ENCODE data around the gene KIF13A.
"Not testable (repeated sequence)": the region's sequence is repeated elsewhere in the genome, so short reads cannot be mapped to it uniquely, and the experiment has no call there.

KIF13A gene

DNA sequence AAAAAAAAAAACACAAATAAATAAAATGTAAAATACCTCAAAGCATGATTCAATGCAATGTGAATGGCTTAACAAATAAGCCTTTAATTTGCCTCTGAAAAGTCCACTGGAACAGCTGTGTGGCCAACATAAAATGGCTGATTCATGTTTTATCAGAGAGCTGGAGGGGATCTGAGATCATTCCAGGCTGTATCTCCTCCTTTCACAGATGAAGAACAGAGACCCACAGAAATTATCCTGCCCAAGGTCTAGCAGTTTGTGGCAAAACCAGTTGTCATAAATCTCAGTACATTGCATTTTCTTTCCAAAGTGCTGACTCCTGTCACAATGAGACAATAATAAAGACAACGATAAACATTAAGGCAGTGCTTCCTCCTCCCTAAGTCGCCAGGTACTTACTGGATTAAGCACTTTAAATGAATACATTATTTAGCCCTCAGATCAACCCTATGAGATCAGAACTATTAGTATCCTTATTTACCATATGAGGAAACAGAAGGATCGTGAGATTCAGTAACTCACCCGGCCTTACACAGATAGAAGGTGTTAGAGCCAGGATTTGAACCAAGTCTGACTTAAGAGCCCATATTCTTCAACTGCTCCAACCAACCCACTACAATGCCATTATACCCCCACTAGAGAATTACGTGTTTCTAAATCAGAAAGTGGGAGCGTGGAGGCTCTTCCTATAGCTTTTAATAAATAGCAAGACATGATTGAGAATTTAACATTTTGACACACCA, 118.3 kb downstream of the KIF13A start:
- DNase-seq: no peak

DNA sequence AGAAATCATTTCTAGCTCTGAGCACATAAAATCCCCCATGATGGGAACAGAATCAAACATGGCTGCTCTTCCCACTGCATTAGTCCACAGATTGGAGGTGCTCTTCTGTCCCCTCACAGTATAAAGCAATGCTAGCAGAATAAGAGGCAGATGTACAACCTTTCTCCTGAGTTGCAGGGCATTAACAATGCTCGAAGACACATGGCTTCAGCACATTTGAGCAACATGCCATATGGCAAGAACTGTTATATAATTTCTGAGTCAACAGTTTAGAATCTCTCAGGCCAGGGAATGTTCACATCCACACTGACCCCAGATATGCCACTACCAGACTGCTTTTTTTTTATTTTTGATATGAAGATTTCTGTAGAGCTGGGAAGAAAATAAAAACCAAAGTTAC, 119.6 kb downstream of the KIF13A start:
- no peak for DNase-seq

DNA sequence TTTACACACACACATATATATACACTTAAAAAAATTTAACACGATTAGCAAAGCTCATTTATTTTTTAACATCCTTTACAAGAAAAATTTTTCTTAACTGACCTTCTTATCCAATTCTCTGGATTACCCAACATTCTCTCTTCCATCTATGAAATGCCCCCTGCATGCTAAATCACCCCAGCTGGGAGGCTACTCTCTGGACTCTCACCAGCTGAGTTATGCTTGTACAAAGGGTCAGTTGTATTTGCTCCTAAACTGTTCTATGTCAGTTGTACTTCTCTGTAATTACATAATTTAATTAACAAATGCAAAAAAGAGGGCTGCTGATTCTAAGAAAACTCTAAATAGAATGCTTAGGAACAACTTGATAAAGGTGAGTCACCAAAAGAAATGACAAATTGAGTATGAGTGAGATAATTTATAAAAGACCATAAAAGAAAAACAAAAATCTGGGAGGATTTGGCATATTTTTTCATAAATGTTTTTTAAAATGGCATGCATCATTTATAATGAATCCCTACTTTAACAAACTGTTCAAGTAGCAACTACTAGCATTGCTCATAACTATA, 120.5 kb downstream of the KIF13A start:
- no peak for DNase-seq

DNA sequence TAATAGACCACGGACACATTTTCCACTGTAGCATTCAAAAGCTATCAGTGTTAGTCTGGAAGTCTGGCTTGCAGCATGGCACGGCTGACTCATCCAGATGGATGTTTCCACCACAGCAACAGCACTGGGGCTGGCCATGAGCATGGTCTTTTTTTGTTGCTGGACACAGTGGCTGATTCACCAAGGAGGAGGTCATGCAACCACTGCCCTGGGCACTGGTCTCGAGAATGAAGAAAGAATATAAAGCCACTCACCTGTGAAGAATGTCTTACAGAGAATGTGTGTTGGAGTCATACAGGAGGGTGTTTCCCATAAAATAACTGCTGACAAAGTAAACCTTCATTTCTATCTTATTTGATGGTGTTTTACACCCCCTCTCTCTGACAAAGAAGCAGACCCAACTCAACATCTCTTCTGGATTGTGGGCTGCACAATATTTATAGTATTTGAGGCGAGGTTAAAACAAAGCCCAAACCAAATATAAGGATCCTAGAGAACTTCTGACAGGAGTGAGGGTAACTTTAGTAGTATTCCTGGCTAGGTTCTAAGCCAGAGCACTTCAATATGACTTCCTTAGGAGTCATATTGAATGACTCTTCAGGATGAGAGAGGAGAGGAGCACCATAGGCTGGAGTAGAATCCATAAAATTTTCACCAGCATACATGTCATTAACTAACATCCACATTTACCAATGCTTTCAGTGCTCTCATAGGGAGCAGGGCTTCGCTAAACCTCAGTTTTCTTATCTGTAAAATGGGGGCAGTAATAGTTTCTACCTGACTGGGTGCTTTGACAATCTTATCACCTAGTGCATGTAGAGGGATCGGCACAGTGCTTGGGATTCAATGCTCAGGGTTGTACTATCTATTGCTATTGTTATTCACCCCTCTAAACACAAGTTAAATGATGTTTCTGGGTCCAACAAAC, 121.4 kb downstream of the KIF13A start:
- DNase-seq: no peak

DNA sequence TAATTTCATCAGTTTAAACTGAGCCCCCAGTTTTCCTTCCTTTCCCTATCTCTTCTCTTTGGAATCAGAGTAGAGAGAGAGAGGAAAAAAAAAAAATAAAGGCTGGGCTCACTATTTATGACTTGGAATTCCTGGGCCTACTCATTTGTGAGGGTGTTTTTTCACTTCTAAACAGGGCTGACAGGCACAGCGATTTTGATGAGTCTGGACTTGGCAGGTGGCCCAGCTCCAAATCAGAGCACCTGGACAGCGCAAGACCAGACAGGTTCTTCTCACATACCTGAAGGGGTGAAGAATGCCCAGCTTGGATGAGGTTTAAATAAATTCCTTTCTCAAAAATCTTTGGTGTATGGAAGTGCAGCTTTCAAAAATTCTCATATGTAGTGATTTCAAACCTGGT, 122.2 kb downstream of the KIF13A start:
- DNase-seq: no peak

DNA sequence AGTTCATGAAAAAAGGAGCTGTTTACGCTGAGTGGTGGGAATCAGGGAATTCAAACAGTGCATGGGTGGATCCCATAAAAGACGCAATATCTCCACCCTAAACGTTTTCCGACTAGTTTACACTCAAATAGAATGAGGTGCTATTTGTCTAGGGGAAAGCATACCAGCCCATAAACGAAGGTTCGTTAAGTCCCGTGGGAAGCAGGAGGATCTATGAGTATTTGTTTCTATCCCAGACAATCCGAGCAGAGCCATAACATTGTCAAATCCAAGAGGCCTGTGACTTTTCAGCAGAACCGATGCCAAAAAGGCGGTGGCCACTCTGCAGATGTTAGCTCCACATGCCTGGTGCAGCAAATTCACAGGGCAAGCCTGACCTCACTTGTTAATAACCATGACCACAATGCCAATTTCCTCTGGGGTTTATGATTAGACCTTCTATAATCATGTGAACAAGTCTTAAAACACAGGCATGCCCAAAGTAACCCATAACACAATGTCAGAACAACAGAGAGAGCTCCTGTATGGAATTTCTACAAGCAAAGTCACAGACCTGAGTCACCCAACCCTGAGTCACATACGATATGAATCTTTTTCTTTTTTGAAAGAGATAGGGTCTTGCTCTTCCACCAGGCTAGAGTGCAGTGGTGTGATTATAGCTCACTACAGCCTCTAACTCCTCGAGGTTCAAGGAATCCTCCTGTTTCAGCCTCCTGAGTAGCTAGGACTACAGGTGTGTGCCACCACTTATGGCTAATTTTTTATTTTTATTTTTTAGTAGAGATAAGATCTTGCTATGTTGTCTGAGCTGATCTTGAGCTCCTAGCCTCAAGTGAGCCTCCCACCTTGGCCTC, 123.3 kb downstream of the KIF13A start:
- no peak for DNase-seq

DNA sequence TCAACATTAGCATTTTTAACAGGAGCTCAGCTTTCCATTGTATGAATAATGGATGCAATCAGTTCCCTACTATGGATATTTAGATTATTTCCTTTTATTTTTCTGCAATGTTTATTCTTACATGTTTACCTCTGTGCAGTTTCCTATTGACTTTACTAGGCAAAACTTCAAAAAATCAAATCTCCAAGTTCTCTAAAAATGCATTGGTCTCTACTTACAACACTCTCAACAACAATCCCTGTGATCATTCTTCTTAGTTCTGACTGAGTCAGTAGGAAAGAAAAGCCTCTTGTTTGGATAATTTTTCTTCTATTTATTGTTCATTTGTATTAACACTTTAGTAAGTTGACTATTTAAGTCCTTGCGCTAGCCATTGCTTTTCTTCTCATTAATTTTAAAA, 126.1 kb downstream of the KIF13A start:
- no peak for DNase-seq

DNA sequence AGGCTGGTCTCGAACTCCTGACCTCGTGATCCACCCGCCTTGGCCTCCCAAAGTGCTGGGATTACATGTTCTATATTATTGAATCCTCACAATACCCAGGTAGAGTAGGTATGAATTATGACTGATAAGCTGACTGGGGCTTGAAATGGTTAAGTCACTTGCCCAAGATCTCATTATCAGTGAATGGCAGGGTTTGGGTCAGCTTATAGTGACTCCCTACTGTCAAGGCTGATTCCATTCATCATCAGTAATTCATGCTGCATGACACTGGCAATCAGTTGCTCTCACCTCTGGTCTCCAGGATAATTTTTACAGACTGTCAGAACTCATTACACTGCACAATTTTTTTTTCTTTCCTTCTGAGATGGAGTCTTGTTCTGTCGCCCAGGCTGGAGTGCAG, 127.6 kb downstream of the KIF13A start:
- no peak for DNase-seq

DNA sequence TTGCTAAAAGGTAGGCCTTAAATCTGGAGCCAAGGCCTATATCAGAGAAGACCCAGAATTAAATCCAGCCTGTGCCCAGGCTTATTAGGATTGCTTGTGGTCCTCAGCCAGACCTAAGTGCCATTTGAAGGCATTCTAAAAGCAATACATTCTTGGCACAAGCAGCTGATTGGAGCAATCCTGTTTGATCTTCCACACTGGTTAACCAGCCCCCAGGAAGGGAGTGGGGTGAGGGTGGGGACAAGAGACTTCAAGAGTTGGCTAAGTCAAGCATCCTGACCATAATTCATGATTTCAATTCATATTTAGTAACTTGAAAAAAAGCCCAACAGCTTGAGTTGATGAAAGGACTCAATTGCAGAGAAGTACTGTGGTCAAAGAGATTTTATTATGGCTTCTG, 128.9 kb downstream of the KIF13A start:
- DNase-seq: no peak

DNA sequence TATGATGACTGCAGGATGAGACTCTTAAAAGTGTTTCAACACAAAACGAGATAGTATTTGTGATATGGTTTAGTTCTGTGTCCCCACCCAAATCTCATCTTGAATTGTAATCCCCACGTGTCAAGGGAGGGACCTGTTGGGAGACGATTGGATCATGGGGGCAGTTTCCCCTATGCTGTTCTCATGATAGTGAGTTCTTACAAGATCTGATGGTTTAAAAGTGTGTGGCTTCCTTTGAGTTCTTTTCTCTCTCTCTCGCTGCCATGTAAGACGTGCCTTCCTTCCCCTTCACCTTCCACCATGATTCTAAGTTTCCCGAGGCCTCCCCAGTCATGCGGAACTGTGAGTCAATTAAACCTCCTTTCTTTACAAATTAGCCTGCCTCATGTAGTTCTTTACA, 130.2 kb downstream of the KIF13A start:
- DNase-seq: not testable (repeated sequence)

DNA sequence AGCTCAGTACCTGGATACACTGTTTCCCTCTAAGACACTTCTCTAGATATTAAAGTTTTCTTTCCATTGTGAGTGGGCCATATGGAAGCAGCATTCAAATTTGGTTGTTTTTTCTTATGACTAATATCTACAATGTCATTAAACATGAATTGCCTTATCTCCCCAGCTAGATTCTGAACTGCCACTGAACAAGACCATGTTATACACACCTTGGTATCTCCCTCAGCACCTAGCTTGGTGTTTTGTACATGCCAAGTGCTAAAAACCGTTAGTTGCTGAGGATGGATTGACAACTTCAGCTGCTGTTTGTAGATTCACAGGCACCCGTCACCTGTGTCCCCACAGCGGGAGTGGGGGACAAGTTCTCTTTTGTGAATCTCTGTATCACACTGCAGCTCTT, 131.1 kb downstream of the KIF13A start:
- no peak for DNase-seq

DNA sequence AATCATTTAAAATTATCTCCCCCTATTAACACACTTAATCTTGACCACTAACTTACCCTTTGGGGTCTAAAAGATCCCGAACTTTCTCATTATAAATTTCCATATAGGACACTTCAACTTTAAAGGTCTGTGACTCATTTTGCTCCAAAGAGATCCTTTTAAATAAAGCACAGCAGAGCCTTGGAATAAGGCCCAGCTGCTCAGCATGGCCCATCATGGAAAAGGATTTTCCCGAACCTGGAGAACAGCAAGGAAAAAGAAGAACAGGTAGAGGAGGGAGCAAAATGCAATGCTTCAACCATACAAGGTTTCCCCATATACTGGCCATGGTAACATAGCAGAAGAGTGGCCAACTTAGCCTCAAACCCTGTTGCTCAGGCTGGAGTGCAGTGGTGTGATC, 132.1 kb downstream of the KIF13A start:
- DNase-seq: no peak

DNA sequence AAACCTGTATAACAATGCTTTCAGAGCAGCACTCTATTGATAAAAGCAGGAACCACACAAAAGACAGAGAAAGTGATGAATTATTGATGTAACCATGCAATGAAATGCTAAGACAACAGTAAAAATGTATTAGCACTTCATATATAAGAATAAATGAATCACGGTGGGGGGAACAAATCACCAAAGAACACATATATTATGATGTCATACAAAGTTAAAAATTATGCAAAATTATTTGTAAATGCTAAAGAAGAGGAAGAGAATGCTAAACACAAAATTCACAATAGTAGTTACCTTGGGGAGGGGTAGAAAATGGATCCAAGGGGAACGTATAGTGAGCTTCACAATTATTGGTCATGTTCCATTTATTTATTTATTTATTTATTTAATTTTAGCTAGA, 133.9 kb downstream of the KIF13A start:
- DNase-seq: no peak

DNA sequence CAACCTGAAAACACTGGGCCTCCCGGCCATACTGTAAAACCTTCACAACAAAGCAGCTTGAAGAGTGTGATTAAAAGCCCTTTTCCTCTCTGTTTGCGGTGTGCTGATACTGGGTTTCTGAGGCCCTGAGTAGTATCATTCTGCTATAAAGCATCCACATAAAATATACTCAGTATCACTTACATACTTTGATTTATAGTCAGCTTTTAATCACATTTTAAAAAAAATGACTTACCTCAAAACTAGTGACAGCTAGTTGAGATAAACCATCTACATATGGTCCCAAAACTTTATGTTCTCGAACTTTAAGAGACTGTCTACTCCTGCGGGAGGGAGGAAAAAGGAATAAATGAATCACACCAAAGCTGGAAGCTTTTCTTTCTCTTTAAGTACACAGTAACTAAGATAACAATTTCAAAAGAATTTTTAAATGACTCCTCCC, 135.7 kb downstream of the KIF13A start:
- no peak for DNase-seq

DNA sequence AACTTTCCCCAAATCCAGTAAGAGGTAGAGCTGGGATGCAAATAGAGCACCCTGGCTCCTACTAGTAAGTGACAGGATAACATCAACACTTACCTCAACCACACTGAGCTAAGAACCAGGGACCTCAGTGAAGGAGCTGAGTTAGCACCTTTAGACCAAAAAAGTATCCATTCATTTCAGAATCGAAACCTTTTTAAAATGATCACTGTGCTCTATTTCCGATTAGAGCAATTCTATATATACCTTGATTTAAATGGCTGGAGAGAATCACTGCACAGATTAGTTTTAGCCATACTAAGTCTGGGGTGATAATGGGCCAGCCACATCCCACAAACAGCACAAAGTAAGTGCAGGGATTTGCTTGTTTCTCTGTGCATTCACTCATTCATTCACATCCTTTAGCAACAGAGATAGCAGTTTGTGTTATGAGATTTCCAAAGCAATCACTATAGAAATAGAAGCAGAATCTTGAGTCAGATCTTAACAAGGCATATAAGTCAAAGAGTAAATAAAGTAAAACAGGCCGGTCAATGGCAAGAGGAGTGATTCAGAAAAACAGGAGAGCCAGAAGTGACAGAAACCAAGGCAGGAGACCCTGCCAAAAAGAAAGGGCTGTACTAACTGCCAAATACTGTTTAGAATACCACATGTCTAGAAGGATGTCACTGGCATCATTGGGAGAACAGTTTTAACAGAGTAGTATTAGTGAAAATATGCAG, 136.3 kb downstream of the KIF13A start:
- DNase-seq: no peak

DNA sequence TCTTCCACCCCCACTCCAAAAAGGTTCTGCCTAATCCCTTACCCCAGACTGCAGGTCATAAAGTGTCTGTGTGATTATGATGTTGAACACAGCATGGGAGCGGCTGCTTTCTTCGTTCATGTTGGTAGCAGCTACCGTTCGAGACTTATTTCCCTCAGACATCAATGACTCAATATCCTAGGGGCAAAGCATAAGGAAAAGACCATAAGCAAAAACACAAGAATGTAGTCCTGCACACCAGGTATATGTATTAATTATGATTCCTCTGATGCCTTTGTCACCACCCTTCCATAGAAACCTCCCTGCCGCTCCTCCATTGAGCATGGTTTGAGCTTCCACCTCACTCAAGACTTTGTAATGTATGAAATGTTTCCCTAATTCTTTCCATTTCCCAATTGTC, 137.2 kb downstream of the KIF13A start:
- no peak for DNase-seq

DNA sequence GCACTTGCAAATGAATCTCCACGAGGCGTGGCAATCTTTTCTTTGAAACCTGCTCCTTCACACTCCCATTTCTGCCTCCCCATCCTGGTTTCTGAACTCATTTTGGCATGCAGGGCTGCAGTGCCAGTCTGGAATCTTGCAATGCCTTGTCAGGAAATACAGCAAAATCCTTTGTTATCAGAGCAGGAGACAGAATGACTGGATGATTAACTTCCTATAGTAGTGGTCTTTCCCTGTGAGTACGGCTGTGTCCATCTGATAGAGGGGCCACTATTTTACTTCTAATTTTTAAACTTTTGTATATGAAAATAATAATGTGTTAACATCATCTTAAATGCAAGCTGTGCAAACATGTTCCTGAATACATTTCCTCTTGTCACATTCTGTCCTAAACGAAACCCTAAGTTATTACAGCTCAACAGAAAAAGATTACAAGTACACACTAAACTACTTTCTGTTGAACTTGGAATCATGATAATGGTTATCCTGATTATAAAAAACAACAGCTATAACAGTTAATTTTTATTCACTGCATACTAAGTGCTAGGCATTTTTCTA, 140.2 kb downstream of the KIF13A start:
- DNase-seq: no peak

DNA sequence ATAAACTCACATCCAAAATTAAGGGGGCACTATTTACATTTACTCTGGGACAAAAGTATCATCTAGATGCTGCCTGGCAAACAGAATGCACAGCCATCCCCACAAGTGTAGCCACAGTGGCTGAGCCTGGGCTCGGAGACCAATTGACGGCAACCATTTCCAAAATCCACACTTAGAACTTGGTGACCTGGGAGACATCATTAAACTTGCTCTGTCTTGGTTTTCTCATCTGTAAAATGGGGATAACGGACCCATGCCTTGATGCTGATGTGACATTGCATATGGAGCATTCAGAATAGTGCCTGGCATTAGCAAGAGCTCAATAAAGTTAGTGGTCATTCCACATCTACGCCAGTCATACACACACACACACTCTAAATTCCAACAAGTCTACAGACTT, 140.7 kb downstream of the KIF13A start:
- DNase-seq: no peak

DNA sequence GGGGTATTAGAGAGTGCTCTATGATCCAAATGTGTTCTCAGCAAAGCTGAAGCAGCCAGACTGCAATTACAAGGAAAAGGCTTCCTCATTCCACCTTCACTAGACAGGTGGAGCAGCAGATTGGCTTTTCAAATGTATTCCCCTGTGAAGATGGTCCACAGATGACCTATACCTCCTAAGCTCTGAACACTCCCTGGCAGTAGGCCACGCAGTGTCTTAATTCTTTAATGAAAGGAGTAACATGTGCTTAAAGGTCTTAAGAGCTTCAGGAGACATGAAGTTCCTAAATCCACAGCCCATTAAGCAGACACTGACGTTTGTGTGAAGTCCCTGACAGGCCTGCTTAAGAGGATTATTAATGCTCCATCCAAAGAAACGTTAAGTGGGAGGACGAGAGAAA, 141.8 kb downstream of the KIF13A start:
- DNase-seq: no peak

DNA sequence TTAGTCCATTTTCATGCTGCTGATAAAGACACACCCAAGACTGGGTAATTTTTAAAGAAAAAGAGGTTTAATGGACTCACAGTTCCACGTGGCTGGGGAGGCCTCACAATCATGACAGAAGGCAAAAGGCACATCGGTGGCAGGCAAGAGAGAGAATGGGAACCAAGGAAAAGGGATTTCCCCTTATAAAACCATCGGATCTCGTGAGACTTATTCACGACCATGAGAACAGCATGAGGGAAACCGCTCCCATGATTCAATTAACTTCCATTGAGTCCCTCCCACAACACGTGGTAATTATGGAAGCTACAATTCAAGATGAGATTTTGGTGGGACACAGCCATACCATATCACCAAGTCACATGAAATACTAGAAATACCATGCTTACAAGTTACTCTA, 142.5 kb downstream of the KIF13A start:
- not testable (repeated sequence) for DNase-seq

DNA sequence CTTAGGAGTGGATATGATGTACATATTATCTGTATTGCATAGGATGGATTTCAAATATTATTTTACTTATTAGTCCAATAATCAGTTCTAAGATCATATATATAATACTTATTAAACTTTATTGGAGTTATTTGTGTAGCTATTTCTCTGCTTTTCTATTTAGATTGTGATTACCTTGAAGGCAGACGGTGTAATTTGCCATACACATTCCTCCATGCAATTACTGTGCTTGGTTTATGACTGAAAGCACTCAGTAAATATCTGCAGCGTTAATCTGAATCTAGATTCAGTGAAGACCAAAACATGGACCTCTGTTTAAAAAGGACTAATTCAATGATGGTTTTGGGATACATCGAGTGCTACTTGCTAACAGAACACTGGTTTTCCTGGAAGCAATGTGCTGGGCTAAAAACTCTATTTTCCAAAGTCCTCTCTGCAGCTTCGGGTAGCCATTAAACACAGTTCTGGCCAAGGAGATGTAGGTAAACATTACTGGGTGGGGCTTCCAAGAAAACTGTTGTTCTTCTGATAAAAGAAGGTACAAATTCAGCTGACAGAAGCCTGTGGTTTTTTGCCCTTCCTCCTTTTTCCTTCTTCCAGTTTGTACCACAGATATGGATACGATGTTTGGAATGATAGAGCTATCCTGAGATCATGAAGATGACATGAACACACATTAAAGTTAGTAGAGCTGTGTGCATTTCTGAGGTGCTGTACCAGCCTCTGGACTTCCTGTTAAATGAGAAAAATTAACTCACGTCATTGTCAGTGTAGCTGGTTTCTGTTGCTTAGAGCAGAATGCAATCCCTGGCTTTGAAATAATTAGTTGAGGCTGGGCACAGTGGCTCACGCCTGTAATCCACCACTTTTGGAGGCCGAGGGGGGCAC, 144.3 kb downstream of the KIF13A start:
- no peak for DNase-seq

All from NCI-H1092 treated with DMSO at 0.1 percent for 48 hours (cell line).